ENCODE measurements around the gene ZMYND10.
A peak's percentile ranks its signal among the peaks of the same experiment; 100 is the strongest.

Gene ZMYND10

DNA sequence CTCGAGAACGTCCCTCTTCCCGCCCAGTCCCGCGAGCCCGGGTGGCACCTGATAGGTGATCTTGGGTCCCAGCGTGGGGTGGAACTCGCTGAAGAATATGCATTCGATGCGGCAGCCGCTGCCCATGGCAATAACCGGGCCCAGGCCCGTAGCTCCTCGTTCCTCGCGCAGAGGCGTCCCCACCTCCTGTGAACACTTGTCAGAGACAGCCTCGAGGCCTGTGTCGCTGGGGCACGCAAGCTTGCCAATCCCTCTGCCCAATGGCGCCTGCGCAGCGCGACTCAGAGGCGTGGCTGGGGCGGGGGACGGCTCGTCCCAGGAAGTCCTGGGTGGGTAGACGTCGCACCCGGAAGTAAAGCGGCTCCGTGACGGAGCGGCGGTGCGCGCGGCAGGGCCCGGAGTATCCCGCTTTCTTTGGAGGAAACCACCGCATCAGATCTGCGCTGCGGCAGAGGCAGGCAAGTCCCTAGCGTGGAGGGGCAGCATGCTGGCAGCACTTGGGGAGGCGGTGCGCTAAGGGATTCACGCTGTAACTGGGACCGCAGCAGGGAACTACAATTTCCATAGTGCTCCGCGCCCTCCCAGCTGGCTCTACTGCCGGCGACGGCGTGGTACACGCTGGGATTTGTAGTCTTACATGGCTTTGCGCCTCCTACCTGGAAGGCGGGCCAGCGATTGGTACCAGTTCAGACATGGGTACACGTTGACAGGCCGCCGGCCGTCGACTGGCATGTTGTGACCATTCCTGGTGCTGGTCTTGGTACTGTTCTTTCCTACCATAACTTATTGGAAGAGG, 5.2 kb upstream of the ZMYND10 start, which contains the start of the genes CYB561D2 and NPRL2:
Gene CYB561D2, plus strand, starts transcription at position 336 of the 796 bp plus-strand sequence. CDS start 572 bp downstream, outside the sequence.
Gene NPRL2, minus strand, starts transcription at position 249 of the 796 bp plus-strand sequence. Its CDS starts 123 bp downstream, at position 126.
- Histone ChIP-seq H2AFZ (peak within 1 kb of the TSS; percentile 91), H3K4me2 (ENCODE audit: low read length) (peak within 1 kb of the TSS; percentile 88), H3K36me3 (ENCODE audit: control insufficient read depth, insufficient read depth, low read length) (no peaks in the 10 kb centered on the region), H3K27ac (peak within 1 kb of the TSS; percentile 94), H3K79me2 (peaks cover 24% of the 10 kb centered on the region), H3K4me1 (peaks cover 28% of the 10 kb centered on the region), H3K9ac (peak within 1 kb of the TSS; percentile 82), H3K27me3 (ENCODE audit: control insufficient read depth, insufficient read depth, low read length) (no peaks in the 10 kb centered on the region), H3K4me3 (ENCODE audit: low read depth, low read length) (peak within 1 kb of the TSS; percentile 86), H3K9me3 (ENCODE audit: control insufficient read depth, low read length) (no peaks in the 10 kb centered on the region)
- TF ChIP-seq CTCF (IDR thresholded peaks at IDR 0.05) = no peak

DNA sequence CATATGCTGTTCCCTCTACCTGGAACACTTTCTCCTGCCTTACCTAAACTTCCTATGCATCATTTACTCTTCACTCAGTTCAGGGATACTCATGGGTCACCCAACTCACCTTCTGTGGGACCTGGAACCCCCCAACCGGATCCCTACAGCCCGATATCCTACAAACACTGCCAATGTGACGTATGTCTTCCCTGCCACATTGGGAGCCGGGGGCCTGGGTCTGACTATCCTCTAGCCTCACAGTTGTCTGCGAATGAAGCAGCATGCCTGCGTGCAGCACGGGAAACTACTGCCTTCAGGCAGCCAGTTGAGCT, 4.6 kb upstream of the ZMYND10 start:
- TF ChIP-seq CTCF (IDR thresholded peaks at IDR 0.05) = no peak
- Histone ChIP-seq H3K79me2 (peaks cover 24% of the 10 kb centered on the region), H3K9ac (peak overlapping the region; percentile 82), H3K9me3 (ENCODE audit: control insufficient read depth, low read length) (no peaks in the 10 kb centered on the region), H3K36me3 (ENCODE audit: control insufficient read depth, insufficient read depth, low read length) (no peaks in the 10 kb centered on the region), H3K27ac (peak overlapping the region; percentile 94), H3K4me1 (peaks cover 27% of the 10 kb centered on the region), H3K27me3 (ENCODE audit: control insufficient read depth, insufficient read depth, low read length) (no peaks in the 10 kb centered on the region), H3K4me2 (ENCODE audit: low read length) (peak overlapping the region; percentile 88), H2AFZ (peak overlapping the region; percentile 91), H3K4me3 (ENCODE audit: low read depth, low read length) (peak overlapping the region; percentile 86)

- Histone ChIP-seq H3K27me3 (ENCODE audit: control insufficient read depth, insufficient read depth, low read length) (no peaks in the 10 kb centered on the region), H3K9ac (no peak overlapping the region), H3K4me2 (ENCODE audit: low read length) (no peak overlapping the region), H3K4me3 (ENCODE audit: low read depth, low read length) (no peak overlapping the region), H3K4me1 (peaks cover 41% of the 10 kb centered on the region), H3K79me2 (peaks cover 21% of the 10 kb centered on the region), H3K36me3 (ENCODE audit: control insufficient read depth, insufficient read depth, low read length) (no peaks in the 10 kb centered on the region), H2AFZ (no peak overlapping the region), H3K9me3 (ENCODE audit: control insufficient read depth, low read length) (no peaks in the 10 kb centered on the region), H3K27ac (no peak overlapping the region)
- peak; percentile 65 for TF ChIP-seq CTCF (IDR thresholded peaks at IDR 0.05)
Observed at GRCh38 chr3:50347187-50347813, 1.8 kb upstream of the ZMYND10 start.

- Histone ChIP-seq H3K36me3 (ENCODE audit: control insufficient read depth, insufficient read depth, low read length) (no peaks in the 10 kb centered on the region), H3K9ac (no peak overlapping the region), H3K4me2 (ENCODE audit: low read length) (peak overlapping the region; percentile 98), H3K27ac (no peak overlapping the region), H3K27me3 (ENCODE audit: control insufficient read depth, insufficient read depth, low read length) (no peaks in the 10 kb centered on the region), H2AFZ (peak overlapping the region; percentile 92), H3K4me1 (peaks cover 31% of the 10 kb centered on the region), H3K79me2 (peaks cover 9% of the 10 kb centered on the region), H3K9me3 (ENCODE audit: control insufficient read depth, low read length) (no peaks in the 10 kb centered on the region), H3K4me3 (ENCODE audit: low read depth, low read length) (peak overlapping the region; percentile 64)
- TF ChIP-seq CTCF (IDR thresholded peaks at IDR 0.05) = no peak
Observed at GRCh38 chr3:50345008-50345407, 524 bp downstream of the ZMYND10 start.
